ENCODE results near the gene LIX1L. TPM values are rescaled to one million over a fixed set of nuclear protein-coding genes. Genes with fewer than 3 reads are reported as not detected.
"Not testable (repeated sequence)": the region's sequence is repeated elsewhere in the genome, so short reads cannot be mapped to it uniquely, and the experiment has no call there.

LIX1L gene
- total and polyA plus RNA-seq, 10 donors: 11.0 to 52.9 (median 36.3) TPM

GRCh38 chr1:145922266-145922665 is 35.6 kb downstream of the LIX1L start:
- no peak for DNase-seq
- H3K27ac ChIP-seq: peak overlapping the region in 2 of 8 donors; percentile 13 to 23
- no peak overlapping the region for H3K4me3 ChIP-seq
- H3K36me3 ChIP-seq: peaks cover 0 to 48% (median 18%) of the 10 kb centered on the region in 6 donors
- H3K9me3 ChIP-seq: no peaks in the 10 kb centered on the region
- TF ChIP-seq POLR2AphosphoS5 (IDR thresholded peaks at IDR 0.05) (no peak), POLR2A (IDR thresholded peaks at IDR 0.05) (no peak)
- TF ChIP-seq, protein P1, sequence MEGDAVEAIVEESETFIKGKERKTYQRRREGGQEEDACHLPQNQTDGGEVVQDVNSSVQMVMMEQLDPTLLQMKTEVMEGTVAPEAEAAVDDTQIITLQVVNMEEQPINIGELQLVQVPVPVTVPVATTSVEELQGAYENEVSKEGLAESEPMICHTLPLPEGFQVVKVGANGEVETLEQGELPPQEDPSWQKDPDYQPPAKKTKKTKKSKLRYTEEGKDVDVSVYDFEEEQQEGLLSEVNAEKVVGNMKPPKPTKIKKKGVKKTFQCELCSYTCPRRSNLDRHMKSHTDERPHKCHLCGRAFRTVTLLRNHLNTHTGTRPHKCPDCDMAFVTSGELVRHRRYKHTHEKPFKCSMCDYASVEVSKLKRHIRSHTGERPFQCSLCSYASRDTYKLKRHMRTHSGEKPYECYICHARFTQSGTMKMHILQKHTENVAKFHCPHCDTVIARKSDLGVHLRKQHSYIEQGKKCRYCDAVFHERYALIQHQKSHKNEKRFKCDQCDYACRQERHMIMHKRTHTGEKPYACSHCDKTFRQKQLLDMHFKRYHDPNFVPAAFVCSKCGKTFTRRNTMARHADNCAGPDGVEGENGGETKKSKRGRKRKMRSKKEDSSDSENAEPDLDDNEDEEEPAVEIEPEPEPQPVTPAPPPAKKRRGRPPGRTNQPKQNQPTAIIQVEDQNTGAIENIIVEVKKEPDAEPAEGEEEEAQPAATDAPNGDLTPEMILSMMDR (IDR thresholded peaks at IDR 0.05 in 8 of 11, conservative IDR thresholded peaks at IDR 0.05 in 3 of 11): no peak
- H3K4me1 ChIP-seq: peaks cover 20 to 69% (median 39%) of the 10 kb centered on the region in 6 donors
- intact Hi-C loops (cut with DNase I; ENCODE audit: low total_unique reads): no loop called here
- 52 to 90% (median 71%) methylated on average over 2 of the region's 2 CpGs for WGBS, 5 donors
- no peaks in the 10 kb centered on the region for H3K27me3 ChIP-seq (replicated peaks in 1 of 7)

DNA sequence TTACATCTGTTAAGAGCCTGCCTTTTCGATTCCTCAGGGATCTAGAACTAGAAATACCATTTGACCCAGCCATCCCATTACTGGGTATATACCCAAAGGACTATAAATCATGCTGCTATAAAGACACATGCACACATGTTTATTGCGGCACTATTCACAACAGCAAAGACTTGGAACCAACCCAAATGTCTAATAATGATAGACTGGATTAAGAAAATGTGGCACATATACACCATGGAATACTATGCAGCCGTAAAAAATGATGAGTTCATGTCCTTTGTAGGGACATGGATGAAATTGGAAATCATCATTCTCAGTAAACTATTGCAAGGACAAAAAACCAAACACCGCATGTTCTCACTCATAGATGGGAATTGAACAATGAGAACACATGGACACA is 37.5 kb downstream of the LIX1L start:
- peaks cover 10 to 73% (median 38%) of the 10 kb centered on the region in 6 donors for H3K4me1 ChIP-seq
- H3K9me3 ChIP-seq; H3K27me3 ChIP-seq (replicated peaks in 1 of 7); intact Hi-C loops (cut with DNase I; ENCODE audit: low total_unique reads); DNase-seq; H3K27ac ChIP-seq: not testable (repeated sequence)
- H3K36me3 ChIP-seq: peaks cover 0 to 53% (median 24%) of the 10 kb centered on the region in 6 donors
- 76 to 97% (median 96%) methylated on average over 2 to 4 of the region's 4 CpGs for WGBS, 5 donors
- H3K4me3 ChIP-seq: peak overlapping the region in 1 of 8 donors; percentile 86

- no peaks in the 10 kb centered on the region for H3K27me3 ChIP-seq (replicated peaks in 1 of 7)
- DNase-seq: peak; percentile 89
- H3K27ac ChIP-seq: peak overlapping the region; percentile 84 to 93 (median 92)
- H3K4me1 ChIP-seq: peaks cover 10 to 75% (median 38%) of the 10 kb centered on the region in 6 donors
- H3K9me3 ChIP-seq: no peaks in the 10 kb centered on the region
- TF ChIP-seq POLR2AphosphoS5 (IDR thresholded peaks at IDR 0.05) (peak in 1 of 3 donors; percentile 44), POLR2A (IDR thresholded peaks at IDR 0.05) (no peak)
- TF ChIP-seq, protein P1 (IDR thresholded peaks at IDR 0.05 in 8 of 11, conservative IDR thresholded peaks at IDR 0.05 in 3 of 11): no peak
- WGBS, 5 donors: 1 to 15% (median 7%) methylated on average over 31 to 33 of the region's 33 CpGs
- intact Hi-C loops (cut with DNase I; ENCODE audit: low total_unique reads): no loop called here
- peaks cover 0 to 57% (median 30%) of the 10 kb centered on the region in 6 donors for H3K36me3 ChIP-seq
- H3K4me3 ChIP-seq: peak overlapping the region; percentile 82 to 92 (median 88)
These were observed 38.6 kb downstream of the LIX1L start for GRCh38 chr1:145918992-145919939.

DNA sequence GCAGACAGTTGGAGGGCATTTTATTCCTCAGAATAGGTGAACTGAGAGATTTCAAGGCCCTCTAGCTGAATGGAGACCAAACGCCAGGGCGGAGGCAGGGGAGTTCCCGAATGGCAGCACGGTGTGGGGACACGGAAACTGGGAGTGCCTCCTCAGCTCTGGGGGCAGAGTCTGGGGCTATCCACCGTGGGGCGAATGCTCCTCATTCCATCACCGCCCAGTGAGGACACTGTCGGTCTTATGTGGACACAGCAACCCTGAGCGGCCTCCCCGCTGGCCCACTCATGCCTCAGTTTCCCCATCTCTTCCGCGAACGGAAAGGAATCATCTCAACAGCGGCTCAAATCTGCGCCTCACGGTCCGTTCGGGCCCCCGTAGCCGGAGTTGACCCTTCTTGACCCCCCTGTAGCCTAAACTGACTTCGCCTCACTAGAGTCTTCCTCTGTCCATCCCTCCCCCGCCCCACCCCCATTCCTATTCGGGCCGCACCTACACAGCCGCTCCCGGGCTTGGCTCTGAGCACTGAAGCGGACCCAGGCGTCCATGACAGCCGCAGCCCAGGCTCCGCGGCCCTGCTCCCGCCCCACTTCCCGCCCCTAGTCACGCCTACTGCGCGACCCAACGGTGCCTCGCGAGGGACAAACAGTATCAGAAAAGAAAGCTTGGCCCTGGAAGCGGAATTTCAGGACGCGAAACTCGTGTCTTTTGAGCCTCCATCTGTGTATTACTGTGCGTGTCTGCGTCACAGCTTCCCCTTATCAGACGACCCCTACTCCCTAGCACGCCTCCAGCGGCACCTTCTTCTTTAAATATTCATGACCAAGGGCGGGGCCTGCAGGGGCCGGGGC is 39.4 kb downstream of the LIX1L start, which contains the start of gene PEX11B:
Gene PEX11B, minus strand, starts transcription at position 574 of the 848 bp plus-strand sequence. Its CDS starts 29 bp downstream, at position 545.
- Histone ChIP-seq H3K27ac (peak within 1 kb of the TSS; percentile 84 to 93 (median 92)), H3K27me3 (replicated peaks in 1 of 7) (no peaks in the 10 kb centered on the region), H3K9me3 (no peaks in the 10 kb centered on the region), H3K36me3 (peaks cover 0 to 57% (median 31%) of the 10 kb centered on the region in 6 donors), H3K4me3 (peak within 1 kb of the TSS; percentile 82 to 92 (median 88)), H3K4me1 (peaks cover 10 to 71% (median 37%) of the 10 kb centered on the region in 6 donors)
- 0 to 1% (median 0%) methylated on average over 49 to 51 of the region's 51 CpGs for WGBS, 5 donors
- peak; percentile 97 for DNase-seq
- intact Hi-C loops (cut with DNase I; ENCODE audit: low total_unique reads): no loop called here
- TF ChIP-seq, protein P1 (IDR thresholded peaks at IDR 0.05 in 8 of 11, conservative IDR thresholded peaks at IDR 0.05 in 3 of 11): peak in 2 of 11 experiments; percentile 17 to 25
- peak; percentile 93 to 95 (median 93) for TF ChIP-seq POLR2AphosphoS5 (IDR thresholded peaks at IDR 0.05)
- TF ChIP-seq POLR2A (IDR thresholded peaks at IDR 0.05): peak in 1 of 3 donors; percentile 27

Data from spleen (tissue), 11 donors.